HPDE6-E6E7 (cell line): ENCODE measurements around the gene SDHC.
"Not testable (repeated sequence)": the region's sequence is repeated elsewhere in the genome, so short reads cannot be mapped to it uniquely, and the experiment has no call there.

ENCODE experiments used
- DNase-seq: peaks from one replicate; pipeline ENCODE4 v3.0.0; 2011; ENCODE audit warnings: missing footprints; ENCODE audit errors: extremely low spot score

The SDHC gene

GRCh38 chr1:161382214-161383019 lies 68.2 kb downstream of the SDHC start:
- DNase-seq = peak; percentile 46

- DNase-seq = no peak
Measured at GRCh38 chr1:161388639-161389038, 74.5 kb downstream of the SDHC start.

GRCh38 chr1:161389158-161389557 lies 75.0 kb downstream of the SDHC start:
- DNase-seq = not testable (repeated sequence)

GRCh38 chr1:161389691-161390558 lies 75.7 kb downstream of the SDHC start:
- peak; percentile 97 for DNase-seq

- peak; percentile 12 for DNase-seq
Measured at GRCh38 chr1:161390559-161390858, 76.3 kb downstream of the SDHC start.

- DNase-seq = not testable (repeated sequence)
Measured at GRCh38 chr1:161391136-161391535, 77.0 kb downstream of the SDHC start.

GRCh38 chr1:161391611-161392010 lies 77.4 kb downstream of the SDHC start:
- no peak for DNase-seq

- DNase-seq = no peak
Measured at GRCh38 chr1:161393151-161393550, 79.0 kb downstream of the SDHC start.

GRCh38 chr1:161397038-161397437 lies 82.9 kb downstream of the SDHC start:
- DNase-seq = not testable (repeated sequence)

- DNase-seq = peak; percentile 21
Measured at GRCh38 chr1:161398900-161399256, 84.7 kb downstream of the SDHC start.

- peak; percentile 81 for DNase-seq
Measured at GRCh38 chr1:161399257-161399998, 85.2 kb downstream of the SDHC start.

GRCh38 chr1:161402446-161402845 lies 88.3 kb downstream of the SDHC start:
- no peak for DNase-seq

GRCh38 chr1:161404051-161404597 lies 89.9 kb downstream of the SDHC start:
- no peak for DNase-seq

- not testable (repeated sequence) for DNase-seq
Measured at GRCh38 chr1:161406551-161406950, 92.4 kb downstream of the SDHC start.

- no peak for DNase-seq
Measured at GRCh38 chr1:161407451-161407985, 93.3 kb downstream of the SDHC start.

- no peak for DNase-seq
Measured at GRCh38 chr1:161408429-161409052, 94.4 kb downstream of the SDHC start.

- DNase-seq = not testable (repeated sequence)
Measured at GRCh38 chr1:161409848-161410635, 95.9 kb downstream of the SDHC start.

GRCh38 chr1:161410636-161410970 lies 96.4 kb downstream of the SDHC start:
- DNase-seq = not testable (repeated sequence)
